ENCODE results near the gene PLK1. TPM values are rescaled to one million over a fixed set of nuclear protein-coding genes. Genes with fewer than 3 reads are reported as not detected.
"Not testable (repeated sequence)": the region's sequence is repeated elsewhere in the genome, so short reads cannot be mapped to it uniquely, and the experiment has no call there.

Gene PLK1
- total and polyA plus RNA-seq, 2 donors, result 6.9 to 19.9 TPM

DNA sequence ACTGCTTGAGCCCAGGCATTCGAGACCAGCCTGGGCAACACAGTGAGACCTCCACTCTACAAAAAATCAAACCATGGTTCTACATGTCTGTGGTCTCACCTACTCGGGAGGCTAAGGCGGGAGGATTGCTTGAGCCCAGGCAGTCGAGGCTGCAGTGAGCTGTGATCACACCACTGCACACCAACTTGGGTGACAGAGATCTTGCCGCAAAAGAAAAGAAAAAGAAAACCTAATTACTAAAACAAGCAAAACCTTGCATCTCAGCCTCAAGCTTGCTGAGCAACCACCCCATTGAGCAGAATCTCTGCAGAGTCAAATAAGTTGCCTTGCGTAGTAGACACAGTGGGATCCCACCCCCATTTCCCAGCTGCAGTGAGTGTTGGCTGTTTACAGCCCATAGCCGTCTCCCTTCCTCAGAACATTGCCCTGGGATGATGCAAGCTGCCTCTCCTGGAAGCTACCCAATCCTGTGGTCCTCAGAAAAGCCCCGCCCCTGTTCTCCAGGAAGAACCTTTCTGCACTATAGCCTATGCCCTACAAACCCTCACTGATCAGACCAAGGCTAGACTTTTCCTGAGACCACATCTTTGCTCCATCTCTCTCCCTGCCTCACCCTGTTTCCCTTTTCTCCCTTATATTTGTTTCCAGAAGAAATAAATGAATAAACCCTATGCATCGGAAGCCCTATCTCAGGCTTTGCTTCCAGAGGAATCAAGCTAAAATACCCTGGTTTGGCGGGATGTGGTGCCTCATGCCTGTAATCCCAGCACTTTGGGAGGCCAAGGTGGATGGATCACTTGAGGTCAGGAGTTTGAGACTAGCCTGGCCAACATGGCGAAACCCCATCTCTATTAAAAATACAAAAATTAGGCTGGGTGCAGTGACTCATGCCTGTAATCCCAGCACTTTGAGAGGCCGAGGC is 51.1 kb downstream of the PLK1 start:
- no peak for DNase-seq (ENCODE audit: low read depth in 6 of 9, low spot score in 9 of 9)
- Histone ChIP-seq H3K4me1 (ENCODE audit: control insufficient read depth in 2 of 2, insufficient read depth in 2 of 2, low read length in 2 of 2) (no peaks in the 10 kb centered on the region), H3K4me3 (ENCODE audit: low read length in 2 of 2) (no peak overlapping the region), H3K27ac (ENCODE audit: low read depth in 1 of 2, low read length in 1 of 2) (no peak overlapping the region), H3K36me3 (ENCODE audit: control insufficient read depth in 2 of 2, insufficient read depth in 2 of 2, low read length in 1 of 2) (no peaks in the 10 kb centered on the region), H3K9me3 (ENCODE audit: control insufficient read depth in 2 of 2, insufficient read depth in 1 of 2, low read length in 1 of 2) (no peaks in the 10 kb centered on the region), H3K27me3 (ENCODE audit: control insufficient read depth in 2 of 2, insufficient read depth in 1 of 2, low read length in 1 of 2) (no peaks in the 10 kb centered on the region)
- 90% methylated on average over 12 of the region's 12 CpGs for WGBS

- Histone ChIP-seq H3K36me3 (ENCODE audit: control insufficient read depth in 2 of 2, insufficient read depth in 2 of 2, low read length in 1 of 2) (no peaks in the 10 kb centered on the region), H3K9me3 (ENCODE audit: control insufficient read depth in 2 of 2, insufficient read depth in 1 of 2, low read length in 1 of 2) (no peaks in the 10 kb centered on the region), H3K4me1 (ENCODE audit: control insufficient read depth in 2 of 2, insufficient read depth in 2 of 2, low read length in 2 of 2) (no peaks in the 10 kb centered on the region), H3K27ac (ENCODE audit: low read depth in 1 of 2, low read length in 1 of 2) (no peak overlapping the region), H3K27me3 (ENCODE audit: control insufficient read depth in 2 of 2, insufficient read depth in 1 of 2, low read length in 1 of 2) (no peaks in the 10 kb centered on the region), H3K4me3 (ENCODE audit: low read length in 2 of 2) (no peak overlapping the region)
- DNase-seq (ENCODE audit: low read depth in 6 of 9, low spot score in 9 of 9), result no peak
- WGBS, result 95% methylated on average over 19 of the region's 19 CpGs
Observed at GRCh38 chr16:23734176-23734893, 55.6 kb downstream of the PLK1 start.

DNA sequence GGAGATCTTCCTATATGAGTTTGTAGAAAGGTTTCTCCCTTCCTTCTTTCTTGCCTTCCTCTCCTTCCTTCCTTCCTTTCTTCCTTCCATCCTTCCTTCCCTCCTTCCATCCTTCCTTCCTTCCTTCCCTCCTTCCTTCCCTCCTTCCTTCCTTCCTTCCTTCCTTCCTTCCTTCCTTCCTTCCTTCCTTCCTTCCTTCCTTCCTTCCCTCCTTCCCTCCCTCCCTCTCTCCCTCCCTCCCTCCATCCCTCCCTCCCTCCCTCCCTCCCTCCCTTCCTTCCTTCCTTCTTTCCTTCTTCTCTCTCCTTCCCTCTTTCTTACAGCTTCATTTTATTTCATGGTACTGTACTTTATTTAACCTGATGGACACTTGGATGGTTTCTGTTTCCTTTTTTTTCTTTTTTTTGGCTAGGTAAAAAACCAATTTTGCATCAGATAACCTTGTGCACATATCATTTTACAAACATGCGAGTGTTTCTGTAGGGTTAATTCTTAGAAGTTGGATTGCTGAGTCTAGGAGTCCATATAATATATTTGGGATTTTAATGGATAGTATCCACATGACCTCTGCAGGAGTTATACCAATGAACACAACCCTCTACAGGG is 58.8 kb downstream of the PLK1 start:
- H3K27me3 ChIP-seq (ENCODE audit: control insufficient read depth in 2 of 2, insufficient read depth in 1 of 2, low read length in 1 of 2); H3K4me1 ChIP-seq (ENCODE audit: control insufficient read depth in 2 of 2, insufficient read depth in 2 of 2, low read length in 2 of 2); DNase-seq (ENCODE audit: low read depth in 6 of 9, low spot score in 9 of 9); H3K27ac ChIP-seq (ENCODE audit: low read depth in 1 of 2, low read length in 1 of 2); H3K36me3 ChIP-seq (ENCODE audit: control insufficient read depth in 2 of 2, insufficient read depth in 2 of 2, low read length in 1 of 2); H3K4me3 ChIP-seq (ENCODE audit: low read length in 2 of 2); H3K9me3 ChIP-seq (ENCODE audit: control insufficient read depth in 2 of 2, insufficient read depth in 1 of 2, low read length in 1 of 2): not testable (repeated sequence)
- WGBS, result 85% methylated on average over 1 of the region's 1 CpG

DNA sequence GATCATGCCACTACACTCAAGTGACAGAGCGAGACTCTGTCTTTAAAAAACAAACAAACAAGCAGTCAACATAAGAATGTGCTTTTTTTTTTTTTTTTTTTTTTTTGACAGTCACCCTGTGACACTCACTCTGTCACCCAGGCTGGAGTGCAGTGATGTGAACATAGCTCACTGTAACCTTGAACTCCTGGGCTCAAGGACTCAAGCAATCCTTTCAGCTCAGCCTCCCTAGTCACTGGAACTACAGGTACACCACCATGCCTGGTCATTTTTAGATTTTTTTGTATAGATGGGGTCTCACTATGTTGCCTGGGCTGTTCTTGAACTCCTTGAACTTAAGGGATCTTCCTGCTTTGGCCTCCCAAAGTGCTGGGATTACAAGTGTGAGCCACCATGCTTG is 60.8 kb downstream of the PLK1 start:
- no peak for DNase-seq (ENCODE audit: low read depth in 6 of 9, low spot score in 9 of 9)
- 92% methylated on average over 1 of the region's 1 CpG for whole genome bisulfite sequencing
- Histone ChIP-seq H3K36me3 (ENCODE audit: control insufficient read depth in 2 of 2, insufficient read depth in 2 of 2, low read length in 1 of 2) (no peaks in the 10 kb centered on the region), H3K4me3 (ENCODE audit: low read length in 2 of 2) (no peak overlapping the region), H3K27me3 (ENCODE audit: control insufficient read depth in 2 of 2, insufficient read depth in 1 of 2, low read length in 1 of 2) (no peaks in the 10 kb centered on the region), H3K27ac (ENCODE audit: low read depth in 1 of 2, low read length in 1 of 2) (no peak overlapping the region), H3K4me1 (ENCODE audit: control insufficient read depth in 2 of 2, insufficient read depth in 2 of 2, low read length in 2 of 2) (no peaks in the 10 kb centered on the region), H3K9me3 (ENCODE audit: control insufficient read depth in 2 of 2, insufficient read depth in 1 of 2, low read length in 1 of 2) (no peaks in the 10 kb centered on the region)

Other genes with a start within 250 kb of the PLK1 start
- gene COG7, start 225.7 kb upstream of the PLK1 start, total RNA-seq, result 9.0 TPM
- 28.0 TPM for gene COG7, start 225.7 kb upstream of the PLK1 start, polyA plus RNA-seq
- gene GGA2, start 168.4 kb upstream of the PLK1 start, total RNA-seq, result 59.0 TPM
- gene GGA2, start 168.4 kb upstream of the PLK1 start, polyA plus RNA-seq, result 42.4 TPM
- 20.5 TPM for gene EARS2, start 121.5 kb upstream of the PLK1 start, total RNA-seq
- 11.5 TPM for gene EARS2, start 121.5 kb upstream of the PLK1 start, polyA plus RNA-seq
- gene UBFD1, start 121.2 kb upstream of the PLK1 start, total RNA-seq, result 26.5 TPM
- 14.4 TPM for gene UBFD1, start 121.2 kb upstream of the PLK1 start, polyA plus RNA-seq
- 153 TPM for gene NDUFAB1, start 82.6 kb upstream of the PLK1 start, total RNA-seq
- gene NDUFAB1, start 82.6 kb upstream of the PLK1 start, polyA plus RNA-seq, result 110 TPM
- gene PALB2, start 37.6 kb upstream of the PLK1 start, total RNA-seq, result 10.0 TPM
- gene PALB2, start 37.6 kb upstream of the PLK1 start, polyA plus RNA-seq, result 14.3 TPM
- gene DCTN5, start 37.4 kb upstream of the PLK1 start, total RNA-seq, result 34.8 TPM
- 15.8 TPM for gene DCTN5, start 37.4 kb upstream of the PLK1 start, polyA plus RNA-seq
- 0.42 TPM for gene ERN2, start 34.3 kb downstream of the PLK1 start, total RNA-seq
- gene ERN2, start 34.3 kb downstream of the PLK1 start, polyA plus RNA-seq, result 0.27 TPM
- gene CHP2, start 76.1 kb downstream of the PLK1 start, total RNA-seq, result 0.33 TPM
- 2.9 TPM for gene CHP2, start 76.1 kb downstream of the PLK1 start, polyA plus RNA-seq
- 57.4 TPM for gene PRKCB, start 157.1 kb downstream of the PLK1 start, total RNA-seq
- gene PRKCB, start 157.1 kb downstream of the PLK1 start, polyA plus RNA-seq, result 21.9 TPM

All from thymus (tissue), 11 donors.